Stimulated activated CD4-positive, alpha-beta T cell treated with anti-CD3 and anti-CD28 coated beads, Interleukin-15, amount 100 ng/mL, for 48 hours (primary cell): ENCODE measurements around the gene SYTL2.
"Not testable (repeated sequence)": the region's sequence is repeated elsewhere in the genome, so short reads cannot be mapped to it uniquely, and the experiment has no call there.

Experiments
- DNase-seq, 2 donors: peaks; one replicate each; pipeline ENCODE4 v3.0.0-alpha.2; 2020; ENCODE audit warnings: low read depth in 2 of 2

Gene SYTL2

GRCh38 chr11:85810871-85811611 lies at the start of gene SYTL2:
TSS of gene SYTL2 (minus strand) at chr11:85811141. CDS start at chr11:85757725, 53,416 bp downstream.
- peak; percentile 38 to 68 for DNase-seq

- not testable (repeated sequence) for DNase-seq
These were observed 48.6 kb upstream of the SYTL2 start for GRCh38 chr11:85859541-85859940.

- no peak for DNase-seq
These were observed 46.2 kb upstream of the SYTL2 start for GRCh38 chr11:85857098-85857497.

- DNase-seq, result no peak
These were observed 44.4 kb upstream of the SYTL2 start, which contains the start of gene CCDC83 for GRCh38 chr11:85855341-85855656. TSS of gene CCDC83 (plus strand) at chr11:85855383. CDS start at chr11:85865124, 9,741 bp downstream.

GRCh38 chr11:85854557-85855340 lies 43.8 kb upstream of the SYTL2 start:
- peak; percentile 79 to 89 for DNase-seq

GRCh38 chr11:85854212-85854556 lies 43.2 kb upstream of the SYTL2 start:
- DNase-seq, result no peak

- DNase-seq, result not testable (repeated sequence)
These were observed 42.6 kb upstream of the SYTL2 start for GRCh38 chr11:85853541-85853940.

GRCh38 chr11:85852754-85853153 lies 41.8 kb upstream of the SYTL2 start:
- DNase-seq, result not testable (repeated sequence)

- DNase-seq, result no peak
These were observed 37.6 kb upstream of the SYTL2 start for GRCh38 chr11:85848556-85848955.

- DNase-seq, result no peak
These were observed 37.1 kb upstream of the SYTL2 start for GRCh38 chr11:85848006-85848405.

GRCh38 chr11:85847436-85847835 lies 36.5 kb upstream of the SYTL2 start:
- no peak for DNase-seq

GRCh38 chr11:85845124-85845631 lies 34.2 kb upstream of the SYTL2 start:
- DNase-seq, result no peak

- DNase-seq, result no peak
These were observed 33.6 kb upstream of the SYTL2 start for GRCh38 chr11:85844439-85845123.

- no peak for DNase-seq
These were observed 33.0 kb upstream of the SYTL2 start for GRCh38 chr11:85843929-85844328.

- not testable (repeated sequence) for DNase-seq
These were observed 30.0 kb upstream of the SYTL2 start for GRCh38 chr11:85840932-85841331.

- no peak for DNase-seq
These were observed 24.8 kb upstream of the SYTL2 start for GRCh38 chr11:85835729-85836128.

GRCh38 chr11:85835263-85835662 lies 24.3 kb upstream of the SYTL2 start:
- DNase-seq, result no peak

GRCh38 chr11:85831050-85831449 lies 20.1 kb upstream of the SYTL2 start:
- no peak for DNase-seq

- no peak for DNase-seq
These were observed 18.2 kb upstream of the SYTL2 start for GRCh38 chr11:85829172-85829571.

- no peak for DNase-seq
These were observed 17.7 kb upstream of the SYTL2 start for GRCh38 chr11:85828640-85828978.

- DNase-seq, result no peak
These were observed 17.1 kb upstream of the SYTL2 start for GRCh38 chr11:85827748-85828639.
